HTR-8/SVneo (cell line): ENCODE data around the gene LGALS16.
"Not testable (repeated sequence)": the region's sequence is repeated elsewhere in the genome, so short reads cannot be mapped to it uniquely, and the experiment has no call there.

Experiments used
- DNase-seq: peaks from one replicate; pipeline ENCODE4 v3.0.0; 2011; ENCODE audit warnings: low spot score, mixed read lengths; ENCODE audit not compliant: insufficient read length
- FAIRE-seq: peaks from 2 replicates; lab custom pipeline; 2011; peaks lifted over from hg19 to GRCh38; lab: Jason Lieb, UNC

The LGALS16 gene

GRCh38 chr19:39655613-39656012, at the start of gene LGALS16:
Gene LGALS16, plus strand, starts transcription at chr19:39655913. Its CDS starts 49 bp downstream, at chr19:39655962.
- DNase-seq, result no peak
- FAIRE-seq, result no peak

GRCh38 chr19:39607021-39607420, 48.7 kb upstream of the LGALS16 start:
- DNase-seq (no peak), FAIRE-seq (no peak)

GRCh38 chr19:39607561-39607960, 48.2 kb upstream of the LGALS16 start:
- FAIRE-seq (no peak), DNase-seq (no peak)

GRCh38 chr19:39613597-39613996, 42.1 kb upstream of the LGALS16 start:
- DNase-seq (no peak), FAIRE-seq (no peak)

GRCh38 chr19:39617745-39618144, 38.0 kb upstream of the LGALS16 start:
- FAIRE-seq, result no peak

GRCh38 chr19:39623946-39624345, 31.8 kb upstream of the LGALS16 start:
- FAIRE-seq (no peak), DNase-seq (no peak)

More at GRCh38 chr19:39617745-39618144, 38.0 kb upstream of the LGALS16 start:
- DNase-seq, result no peak

GRCh38 chr19:39627631-39628030, 28.1 kb upstream of the LGALS16 start:
- DNase-seq, FAIRE-seq: not testable (repeated sequence)

GRCh38 chr19:39631178-39631577, 24.5 kb upstream of the LGALS16 start:
- FAIRE-seq (no peak), DNase-seq (no peak)

GRCh38 chr19:39631626-39632025, 24.1 kb upstream of the LGALS16 start:
- FAIRE-seq, result no peak

GRCh38 chr19:39637891-39638290, 17.8 kb upstream of the LGALS16 start:
- DNase-seq (no peak), FAIRE-seq (no peak)

More at GRCh38 chr19:39631626-39632025, 24.1 kb upstream of the LGALS16 start:
- DNase-seq, result no peak

- FAIRE-seq (no peak), DNase-seq (no peak)
These were observed 13.9 kb upstream of the LGALS16 start for GRCh38 chr19:39641773-39642172.

GRCh38 chr19:39643591-39643990, 12.1 kb upstream of the LGALS16 start:
- DNase-seq, result no peak
- no peak for FAIRE-seq

- DNase-seq, result peak; percentile 4
- FAIRE-seq, result no peak
These were observed 9.8 kb upstream of the LGALS16 start for GRCh38 chr19:39645800-39646411.

GRCh38 chr19:39647918-39648317, 7.8 kb upstream of the LGALS16 start:
- FAIRE-seq, result no peak
- no peak for DNase-seq

- FAIRE-seq (no peak), DNase-seq (no peak)
These were observed 4.1 kb downstream of the LGALS16 start for GRCh38 chr19:39659791-39660190.

GRCh38 chr19:39660661-39661060, 4.9 kb downstream of the LGALS16 start:
- FAIRE-seq (no peak), DNase-seq (no peak)

GRCh38 chr19:39661565-39661964, 5.9 kb downstream of the LGALS16 start:
- DNase-seq, result no peak
- FAIRE-seq, result no peak

GRCh38 chr19:39669860-39670259, 14.1 kb downstream of the LGALS16 start:
- not testable (repeated sequence) for FAIRE-seq, DNase-seq

GRCh38 chr19:39670998-39671397, 15.3 kb downstream of the LGALS16 start:
- FAIRE-seq (no peak), DNase-seq (no peak)

- peak; percentile 38 for DNase-seq
- no peak for FAIRE-seq
These were observed 16.1 kb downstream of the LGALS16 start for GRCh38 chr19:39671739-39672363.

- DNase-seq (no peak), FAIRE-seq (no peak)
These were observed 16.8 kb downstream of the LGALS16 start for GRCh38 chr19:39672473-39672872.

- FAIRE-seq, DNase-seq: not testable (repeated sequence)
These were observed 18.1 kb downstream of the LGALS16 start for GRCh38 chr19:39673862-39674261.
